HepG2 (cell line): ENCODE results near the gene PKNOX2. TPM values are rescaled to one million over a fixed set of nuclear protein-coding genes. Genes with fewer than 3 reads are reported as not detected.
"Not testable (repeated sequence)": the region's sequence is repeated elsewhere in the genome, so short reads cannot be mapped to it uniquely, and the experiment has no call there.

ENCODE experiments used
- ATAC-seq: fragments of 200-7000 bp; cut with Tn5 transposase; 3 replicates; pipeline ENCODE4 v1.9.1; 2020; ENCODE audit warnings: mild to moderate bottlenecking, moderate library complexity
- BruUV-seq: library from RNA; stranded (reverse); fragments of 400-500 nt; replicated peaks from 2 replicates; lab custom pipeline; 2021; lab: Mats Ljungman, UMichigan
- CTCF ChIA-PET: fragments of 300-600 bp; formaldehyde crosslinking; extraction: SDS; loops from one replicate; lab custom pipeline; 2021; ENCODE audit warnings: low total read pairs, inconsistent platforms, low intra/inter-chr PET ratio; lab: Yijun Ruan, JAX
- POLR2A ChIA-PET: fragments of 350-600 bp; sonication (Branson Sonifier 250); formaldehyde crosslinking; loops from one replicate; lab custom pipeline; 2020; ENCODE audit warnings: antibody characterized with exemption, inconsistent platforms; lab: Yijun Ruan, JAX
- DNase-seq: peaks from one replicate; pipeline ENCODE4 v3.0.0-alpha.2; 2015; ENCODE audit warnings: low spot score
- FAIRE-seq: peaks from 3 replicates; lab custom pipeline; 2011; peaks lifted over from hg19 to GRCh38; lab: Jason Lieb, UNC
- H2AFZ ChIP-seq: one replicate; pipeline ENCODE4 v1.6.1; 2011; ENCODE audit warnings: low read length, inconsistent platforms
- H3K27ac ChIP-seq: fragments of 300-600 bp; 3 replicates; pipeline ENCODE4 v1.8.0; 2011; ENCODE audit warnings: mixed run types, mild to moderate bottlenecking, mixed read lengths, low read length, inconsistent platforms; ENCODE audit not compliant: insufficient read depth; ENCODE audit errors: extremely low read length
- H3K27me3 ChIP-seq, 2 experiments: fragments of 200-600 bp in 1 of 2; 2 replicates in 1 of 2; 3 replicates in 1 of 2; pipeline versions ENCODE4 v1.6.0 to v1.8.0; 2011; ENCODE audit warnings: low read length in 2 of 2, mild to moderate bottlenecking in 2 of 2, moderate library complexity in 2 of 2, inconsistent platforms in 1 of 2; ENCODE audit not compliant: insufficient read depth in 2 of 2, control insufficient read depth in 1 of 2
- H3K36me3 ChIP-seq, 2 experiments: fragments of 200-600 bp in 1 of 2; replicated peaks in 1 of 2; 2 replicates in 1 of 2; 3 replicates in 1 of 2; pipeline versions ENCODE4 v1.5.1 to v1.8.0; 2011; ENCODE audit warnings: low read length in 2 of 2, inconsistent platforms in 1 of 2; ENCODE audit not compliant: insufficient read depth in 2 of 2, control insufficient read depth in 1 of 2
- H3K4me1 ChIP-seq: 2 replicates; pipeline ENCODE4 v1.5.1; 2012; ENCODE audit warnings: low read length, inconsistent platforms; ENCODE audit not compliant: insufficient read depth
- H3K4me2 ChIP-seq: 2 replicates; pipeline ENCODE4 v1.6.0; 2011; ENCODE audit warnings: low read depth, low read length, inconsistent platforms
- H3K4me3 ChIP-seq, 3 experiments: fragments of 200-600 bp in 1 of 3; sonication (generic), shearing (Covaris generic) in 1 of 3; replicated peaks in 1 of 3; 2 replicates each; pipeline ENCODE4 v1.5.1; 2011 to 2016; ENCODE audit warnings: low read length in 3 of 3, inconsistent platforms in 2 of 3, low read depth in 2 of 3, mild to moderate bottlenecking in 2 of 3, control low read depth in 1 of 3, mixed read lengths in 1 of 3; ENCODE audit not compliant: insufficient read depth in 1 of 3
- H3K79me2 ChIP-seq: one replicate; pipeline ENCODE4 v1.6.1; 2011; ENCODE audit warnings: low read length, inconsistent platforms; ENCODE audit not compliant: insufficient read depth
- H3K9ac ChIP-seq: 2 replicates; pipeline ENCODE4 v1.6.0; 2011; ENCODE audit warnings: mild to moderate bottlenecking, low read depth, low read length, inconsistent platforms; ENCODE audit not compliant: insufficient read depth
- H3K9me3 ChIP-seq: 2 replicates; pipeline ENCODE4 v1.5.1; 2012; ENCODE audit warnings: mild to moderate bottlenecking, low read length
- H4K20me1 ChIP-seq: 2 replicates; pipeline ENCODE4 v1.6.0; 2011; ENCODE audit warnings: inconsistent platforms, mild to moderate bottlenecking, low read length, moderate library complexity; ENCODE audit not compliant: insufficient read depth
- RFX5 ChIP-seq: IDR thresholded peaks from 2 replicates; pipeline ENCODE4 v1.6.1; 2011; ENCODE audit warnings: low read depth, low read length, improper control_type of control experiment
- SRSF1 ChIP-seq: fragments of 200-400 bp; formaldehyde crosslinking; optimal IDR thresholded peaks from 2 replicates; pipeline ENCODE3; 2017; ENCODE audit warnings: mild to moderate bottlenecking, low read depth, low read length, moderate library complexity
- WGBS: methylation state at CpG from one replicate; pipeline ENCODE4 v1.1.6; 2017; ENCODE audit warnings: low lambda C conversion rate; 5-methylcytosine and 5-hydroxymethylcytosine counted together
- in situ Hi-C: cut with HindIII; loops from 2 replicates; pipeline ENCODE4 v1.10.0; 2017; ENCODE audit warnings: low pct_unique_long_range_greater_than_20kb; ENCODE audit not compliant: extremely low pct_ligation_motif_present
- intact Hi-C: fragments of 100-400 bp; cut with micrococcal nuclease; formaldehyde crosslinking; loops from one replicate; pipeline ENCODE4 v1.10.0; 2022; ENCODE audit not compliant: unreplicated experiment
- polyA plus RNA-seq, 8 experiments: library from polyadenylated mRNA; depleted of rRNA in 3 of 8; stranded (reverse) in 7 of 8; unstranded in 1 of 8; fragments of >200 nt; fragmentation: Illumina TruSeq in 4 of 8; extraction: Trizol in 4 of 8; gene quantifications; 2 replicates each; pipeline versions ENCODE4 v1.2.1 to v1.2.3, GENCODE V29; 2011 to 2016; ENCODE audit warnings: low read depth in 4 of 8, missing spikeins in 1 of 8, mixed read lengths in 1 of 8; ENCODE audit not compliant: insufficient read depth in 1 of 8
- total RNA-seq, 5 experiments: library from RNA; depleted of rRNA; stranded (reverse); fragments of >200 nt; fragmentation: Illumina TruSeq; extraction: Trizol; gene quantifications; 2 replicates each; pipeline ENCODE4 v1.2.3, GENCODE V29; 2016; ENCODE audit warnings: low read depth in 1 of 5
- TF ChIP-seq, protein P1 (sequence below): fragments of 450-650 bp; IDR thresholded peaks from 2 replicates; pipeline ENCODE4 v1.6.1; 2017

Gene PKNOX2
- total and polyA plus RNA-seq, 2 of the 13 experiments (the other 11 are each of a cell fraction or from before 2014, with no cell fraction given) = not detected

DNA sequence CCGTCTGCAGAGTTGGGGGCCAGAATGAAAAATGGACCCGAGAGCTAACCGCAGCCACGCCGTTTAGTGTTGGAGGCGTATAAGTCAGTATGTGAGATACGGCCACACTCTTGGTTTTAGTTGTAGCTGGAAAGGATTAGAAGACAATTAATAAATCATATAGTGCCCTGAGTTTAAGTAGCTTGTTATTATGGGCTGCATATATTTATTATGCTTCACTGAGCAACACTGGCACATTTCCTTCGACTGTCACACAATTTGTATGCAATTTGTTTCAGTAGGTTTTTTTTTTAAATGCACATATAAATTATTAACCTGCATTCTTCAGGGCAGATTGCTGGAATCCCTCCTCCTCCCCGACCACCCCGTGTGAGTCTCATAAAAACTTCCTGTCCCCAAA, 56.9 kb downstream of the PKNOX2 start:
- Histone ChIP-seq H3K27ac (no peak overlapping the region), H3K4me2 (no peak overlapping the region), H3K27me3 (peaks cover 1 to 12% of the 10 kb centered on the region in 2 experiments; a peak in 4 of 5 replicates), H3K4me1 (no peaks in the 10 kb centered on the region), H4K20me1 (no peaks in the 10 kb centered on the region), H3K36me3 (no peaks in the 10 kb centered on the region), H3K9ac (no peak overlapping the region), H2AFZ (no peak overlapping the region), H3K9me3 (no peaks in the 10 kb centered on the region), H3K79me2 (no peaks in the 10 kb centered on the region), H3K4me3 (no peak overlapping the region)
- 41% methylated on average over 10 of the region's 10 CpGs for WGBS
- DNase-seq = no peak
- FAIRE-seq = no peak
- CTCF ChIA-PET = no interaction called here
- no peak for TF ChIP-seq SRSF1
- no TSS peak for BruUV-seq
- intact Hi-C loops (loop anchor here (10.0 kb wide), 1 partner anchor 57 kb away; the partner anchor contains the start of gene PKNOX2), in situ Hi-C loops (no loop called here)
- ATAC-seq = no peak
- POLR2A ChIA-PET = no interaction called here

DNA sequence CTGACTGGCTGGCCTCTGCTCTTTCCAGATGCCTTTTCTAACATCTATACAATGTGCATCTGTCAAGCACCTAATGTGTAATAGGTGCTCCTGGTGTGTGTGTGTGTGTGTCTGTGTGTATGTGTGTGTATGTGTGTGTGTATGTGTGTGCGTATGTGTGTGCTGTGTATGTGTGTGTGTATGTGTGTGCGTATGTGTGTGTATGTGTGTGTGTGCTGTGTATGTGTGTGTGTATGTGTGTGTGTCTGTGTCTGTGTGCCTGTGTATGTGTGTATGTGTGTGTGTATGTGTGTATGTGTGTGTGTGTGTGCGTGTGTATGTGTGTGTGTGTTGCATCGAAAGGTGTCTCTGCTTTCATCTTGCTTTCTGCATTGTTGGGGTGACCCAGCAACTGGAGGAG, 57.9 kb downstream of the PKNOX2 start:
- intact Hi-C loops = loop anchor here (10.0 kb wide), 1 partner anchor 58 kb away; the partner anchor contains the start of gene PKNOX2

DNA sequence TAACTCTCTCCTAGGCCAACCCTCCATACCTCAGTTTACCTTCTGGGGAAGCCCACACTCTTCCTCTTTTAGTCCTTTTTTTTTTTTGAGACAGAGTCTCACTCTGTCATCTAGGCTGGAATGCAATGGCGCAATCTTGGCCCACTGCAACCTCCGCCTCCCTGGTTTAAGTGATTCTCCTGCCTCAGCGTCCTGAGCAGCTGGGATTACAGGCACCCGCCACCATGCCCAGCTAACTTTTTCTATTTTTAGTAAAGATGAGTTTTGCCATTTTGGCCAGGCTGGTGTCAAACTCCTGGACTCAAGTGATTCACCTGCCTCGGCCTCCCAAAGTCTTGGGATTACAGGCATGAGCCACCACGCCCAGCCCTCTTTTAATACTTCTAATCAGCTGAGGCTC, 58.6 kb downstream of the PKNOX2 start:
- POLR2A ChIA-PET, H4K20me1 ChIP-seq, H3K9me3 ChIP-seq, FAIRE-seq, DNase-seq, H3K79me2 ChIP-seq, BruUV-seq, in situ Hi-C loops, H3K4me3 ChIP-seq, ATAC-seq, H3K9ac ChIP-seq, H3K27ac ChIP-seq, CTCF ChIA-PET, H3K4me1 ChIP-seq, H3K36me3 ChIP-seq, H2AFZ ChIP-seq, H3K4me2 ChIP-seq: not testable (repeated sequence)
- intact Hi-C loops = loop anchor here (10.0 kb wide), 1 partner anchor 58 kb away; the partner anchor contains the start of gene PKNOX2
- 54% methylated on average over 6 of the region's 6 CpGs for WGBS
- H3K27me3 ChIP-seq = peaks cover 3 to 21% of the 10 kb centered on the region in 2 experiments

More for the DNA sequence above, 57.9 kb downstream of the PKNOX2 start:
- no TSS peak for BruUV-seq
- POLR2A ChIA-PET = no interaction called here
- no peak overlapping the region for H3K4me3 ChIP-seq
- no peak for TF ChIP-seq RFX5
- TF ChIP-seq, protein P1, sequence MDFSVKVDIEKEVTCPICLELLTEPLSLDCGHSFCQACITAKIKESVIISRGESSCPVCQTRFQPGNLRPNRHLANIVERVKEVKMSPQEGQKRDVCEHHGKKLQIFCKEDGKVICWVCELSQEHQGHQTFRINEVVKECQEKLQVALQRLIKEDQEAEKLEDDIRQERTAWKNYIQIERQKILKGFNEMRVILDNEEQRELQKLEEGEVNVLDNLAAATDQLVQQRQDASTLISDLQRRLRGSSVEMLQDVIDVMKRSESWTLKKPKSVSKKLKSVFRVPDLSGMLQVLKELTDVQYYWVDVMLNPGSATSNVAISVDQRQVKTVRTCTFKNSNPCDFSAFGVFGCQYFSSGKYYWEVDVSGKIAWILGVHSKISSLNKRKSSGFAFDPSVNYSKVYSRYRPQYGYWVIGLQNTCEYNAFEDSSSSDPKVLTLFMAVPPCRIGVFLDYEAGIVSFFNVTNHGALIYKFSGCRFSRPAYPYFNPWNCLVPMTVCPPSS = peak; percentile 91; the same call in 1 of the 2 replicates
- 65% methylated on average over 4 of the region's 4 CpGs for WGBS
- H3K9ac ChIP-seq = no peak overlapping the region
- H3K36me3 ChIP-seq = no peaks in the 10 kb centered on the region
- H3K79me2 ChIP-seq = no peaks in the 10 kb centered on the region
- no peak overlapping the region for H3K4me2 ChIP-seq
- CTCF ChIA-PET = no interaction called here
- no peaks in the 10 kb centered on the region for H3K9me3 ChIP-seq
- DNase-seq (no peak), FAIRE-seq (no peak), ATAC-seq (no peak)
- no peak overlapping the region for H2AFZ ChIP-seq
- no peak overlapping the region for H3K27ac ChIP-seq
- peaks cover 1 to 21% of the 10 kb centered on the region in 2 experiments; a peak in 4 of 5 replicates for H3K27me3 ChIP-seq
- in situ Hi-C loops = no loop called here
- H3K4me1 ChIP-seq = no peaks in the 10 kb centered on the region
- no peaks in the 10 kb centered on the region for H4K20me1 ChIP-seq
